Lower leg skin (tissue), 4 donors: Measurements from ENCODE around the gene IRX5. TPM values are rescaled to one million over a fixed set of nuclear protein-coding genes. Genes with fewer than 3 reads are reported as not detected.

Experiments
- DNase-seq, 2 donors: peaks; one replicate each; pipeline ENCODE4 v3.0.0-alpha.2; 2019; ENCODE audit warnings: low spot score in 2 of 2
- H3K4me3 ChIP-seq: fragments of 200-600 bp; sonication (generic); 2 replicates; pipeline ENCODE4 v1.5.1; 2017; ENCODE audit warnings: mild to moderate bottlenecking, low read depth; ENCODE audit not compliant: poor library complexity, severe bottlenecking
- CTCF ChIP-seq, 3 donors: fragments of 450-650 bp; IDR thresholded peaks; one replicate each; pipeline ENCODE4 v1.5.1; 2016; ENCODE audit warnings: antibody characterized with exemption in 3 of 3, mild to moderate bottlenecking in 3 of 3, moderate library complexity in 2 of 3
- POLR2A ChIP-seq, 2 donors: fragments of 450-650 bp; IDR thresholded peaks; one replicate each; pipeline ENCODE4 v1.6.1; 2016 to 2017; ENCODE audit warnings: antibody characterized with exemption in 2 of 2, mild to moderate bottlenecking in 1 of 2, moderate library complexity in 1 of 2
- WGBS, 2 donors: methylation state at CpG; one replicate each; pipeline ENCODE4 v1.1.5; 2018; 5-methylcytosine and 5-hydroxymethylcytosine counted together
- intact Hi-C: fragments of 100-400 bp; cut with DNase I; formaldehyde crosslinking; loops from one replicate; pipeline ENCODE4 v1.15.0; 2023; ENCODE audit warnings: low total_unique reads
- total RNA-seq, 4 donors: library from RNA; depleted of rRNA; stranded (reverse); fragments of >200 nt; gene quantifications; one replicate each; pipeline ENCODE4 v1.1.0, GENCODE V29; 2016

Gene IRX5
- total RNA-seq, 4 donors from 2014 or later, result 47.0 to 99.1 (median 68.7) TPM

GRCh38 chr16:54938212-54939028, 7.8 kb downstream of the IRX5 start:
- no peak overlapping the region for H3K4me3 ChIP-seq
- DNase-seq, result no peak
- intact Hi-C loops, result loop anchor here (10.0 kb wide), 2 partner anchors 654 to 734 kb away; partner anchors contain the start of gene IRX3
- 55 to 60% methylated on average over 52 to 59 of the region's 59 CpGs for WGBS, 2 donors
- TF ChIP-seq POLR2A (IDR thresholded peaks at IDR 0.05) (no peak), CTCF (IDR thresholded peaks at IDR 0.05) (no peak)

- no peak overlapping the region for H3K4me3 ChIP-seq
- WGBS, 2 donors, result 51 to 55% methylated on average over 14 of the region's 14 CpGs
- TF ChIP-seq CTCF (IDR thresholded peaks at IDR 0.05) (no peak), POLR2A (IDR thresholded peaks at IDR 0.05) (no peak)
- DNase-seq, result no peak
- intact Hi-C loops, result loop anchor here (10.0 kb wide), 2 partner anchors 654 to 734 kb away; partner anchors contain the start of gene IRX3
These were observed 8.3 kb downstream of the IRX5 start for GRCh38 chr16:54939029-54939346.

DNA sequence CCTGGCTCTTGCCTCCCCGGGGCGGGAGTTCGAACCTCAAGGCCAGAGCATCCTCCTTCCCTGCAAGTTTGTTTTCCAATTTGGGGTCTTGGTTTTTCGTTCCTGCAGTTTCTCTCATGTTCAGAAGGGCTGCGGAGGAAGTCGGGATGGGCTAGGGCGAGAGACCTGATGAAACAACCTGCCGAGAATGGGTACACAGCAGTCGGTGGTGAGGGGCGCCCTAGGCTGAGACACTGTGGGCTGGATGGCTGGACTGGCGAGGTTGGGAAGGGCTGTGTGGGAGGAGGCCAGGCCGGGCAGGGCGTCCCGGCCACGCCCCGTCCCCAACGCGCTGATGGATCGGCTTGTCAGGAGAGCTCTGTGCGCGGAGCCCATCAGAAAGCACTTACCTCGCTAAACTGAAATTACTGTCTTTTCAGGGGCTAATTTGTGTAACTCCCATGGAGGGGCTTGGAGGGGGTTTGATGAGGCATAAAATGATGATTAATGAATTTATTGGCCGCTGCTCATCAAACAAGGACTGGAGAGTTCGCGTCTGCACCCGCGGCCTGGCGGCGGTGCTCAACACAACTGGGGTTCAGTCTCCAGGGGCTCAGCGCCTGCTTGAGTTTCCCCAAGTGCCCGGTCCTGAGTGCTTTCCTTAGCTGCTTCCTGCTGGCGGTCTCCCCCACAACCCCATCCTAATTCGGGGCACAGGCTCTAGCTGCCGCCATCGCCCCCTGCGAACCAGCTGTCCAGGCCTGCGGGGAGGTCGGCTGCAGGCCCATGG, 9.0 kb downstream of the IRX5 start:
- intact Hi-C loops, result loop anchor here (10.0 kb wide), 2 partner anchors 655 to 735 kb away; partner anchors contain the start of gene IRX3
- peak; percentile 13 to 90 for DNase-seq
- H3K4me3 ChIP-seq, result no peak overlapping the region
- WGBS, 2 donors, result 66 to 72% methylated on average over 38 of the region's 38 CpGs
- TF ChIP-seq CTCF (IDR thresholded peaks at IDR 0.05) (no peak), POLR2A (IDR thresholded peaks at IDR 0.05) (no peak)

DNA sequence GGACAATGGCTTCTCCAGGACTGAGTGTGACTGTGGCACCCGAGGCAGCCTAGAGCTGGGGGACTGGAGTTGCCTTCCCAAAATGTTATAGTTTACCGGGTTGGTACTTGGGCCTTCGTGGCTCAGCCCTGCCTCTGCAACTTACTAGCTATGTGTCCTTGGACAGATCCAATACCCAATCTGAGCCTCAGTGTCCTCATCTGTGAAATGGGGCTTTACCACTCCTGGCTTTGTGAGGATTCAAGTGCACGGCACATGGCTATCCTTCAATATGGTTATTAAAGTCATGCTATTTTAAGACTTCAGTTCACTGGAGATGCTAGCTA, 9.6 kb downstream of the IRX5 start:
- TF ChIP-seq CTCF (IDR thresholded peaks at IDR 0.05) (no peak), POLR2A (IDR thresholded peaks at IDR 0.05) (no peak)
- WGBS, 2 donors, result 83 to 90% methylated on average over 4 of the region's 4 CpGs
- DNase-seq, result peak in 1 of 2 donors; percentile 83
- no peak overlapping the region for H3K4me3 ChIP-seq
- intact Hi-C loops, result no loop called here

DNA sequence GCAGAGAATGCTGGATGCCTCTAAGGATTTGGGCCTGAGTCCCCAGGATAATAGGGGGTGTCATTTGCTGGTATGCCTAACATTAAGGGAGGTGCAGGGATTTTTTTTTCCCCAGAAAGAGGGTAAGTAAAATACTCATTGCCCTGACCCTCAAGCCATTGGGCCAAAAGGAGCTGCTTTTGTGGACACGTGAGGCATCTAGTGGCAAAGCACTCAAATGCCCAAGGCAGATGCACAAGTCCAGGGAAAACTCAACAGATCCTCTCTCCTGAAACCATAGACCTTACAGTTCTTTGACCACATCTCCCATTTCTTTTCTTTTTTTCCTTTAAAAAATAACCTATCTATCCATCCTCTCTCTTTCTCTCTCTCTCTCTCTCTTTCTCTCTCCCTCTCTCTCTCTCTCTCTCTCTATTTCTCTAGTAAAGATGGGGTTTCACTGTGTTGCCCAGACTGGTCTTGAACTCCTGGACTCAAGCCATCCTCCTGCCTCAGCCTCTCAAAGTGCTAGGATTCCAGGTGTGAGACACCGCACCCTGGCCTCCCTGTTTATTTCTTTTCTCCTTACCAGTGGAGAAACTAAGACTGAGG, 11.8 kb downstream of the IRX5 start:
- intact Hi-C loops, result no loop called here
- WGBS, 2 donors, result 97 to 99% methylated on average over 2 of the region's 2 CpGs
- TF ChIP-seq CTCF (IDR thresholded peaks at IDR 0.05) (no peak), POLR2A (IDR thresholded peaks at IDR 0.05) (no peak)
- no peak for DNase-seq
- H3K4me3 ChIP-seq, result no peak overlapping the region
